HG03060 (cell line): ENCODE results near the gene EDARADD.
"Not testable (repeated sequence)": the region's sequence is repeated elsewhere in the genome, so short reads cannot be mapped to it uniquely, and the experiment has no call there.

Experiments
- ATAC-seq: cut with Tn5 transposase; IDR thresholded peaks from one replicate; pipeline ENCODE4 v1.9.1; 2021; ENCODE audit warnings: low read depth, moderate number of reproducible peaks; ENCODE audit not compliant: unreplicated experiment

EDARADD gene

GRCh38 chr1:236480758-236481436 is 86.8 kb downstream of the EDARADD start:
- no peak for ATAC-seq

- ATAC-seq = no peak
Observed at GRCh38 chr1:236484310-236484971, 90.4 kb downstream of the EDARADD start.

GRCh38 chr1:236486356-236487002 is 92.4 kb downstream of the EDARADD start:
- ATAC-seq = no peak

- not testable (repeated sequence) for ATAC-seq
Observed at GRCh38 chr1:236489161-236489560, 95.1 kb downstream of the EDARADD start.

GRCh38 chr1:236489710-236490377 is 95.8 kb downstream of the EDARADD start:
- ATAC-seq = no peak

GRCh38 chr1:236491469-236492136 is 97.5 kb downstream of the EDARADD start:
- ATAC-seq = no peak

GRCh38 chr1:236492378-236492777 is 98.3 kb downstream of the EDARADD start:
- ATAC-seq = no peak

- no peak for ATAC-seq
Observed at GRCh38 chr1:236494082-236494481, 100.0 kb downstream of the EDARADD start.

GRCh38 chr1:236494586-236495466 is 100.7 kb downstream of the EDARADD start:
- ATAC-seq = no peak

GRCh38 chr1:236495467-236496112 is 101.5 kb downstream of the EDARADD start:
- ATAC-seq = no peak

- ATAC-seq = no peak
Observed at GRCh38 chr1:236497908-236498307, 103.8 kb downstream of the EDARADD start.

GRCh38 chr1:236501093-236501492 is 107.0 kb downstream of the EDARADD start:
- ATAC-seq = no peak

- no peak for ATAC-seq
Observed at GRCh38 chr1:236502579-236502971, 108.5 kb downstream of the EDARADD start.

- no peak for ATAC-seq
Observed at GRCh38 chr1:236502972-236503639, 109.0 kb downstream of the EDARADD start.

- ATAC-seq = not testable (repeated sequence)
Observed at GRCh38 chr1:236504338-236504737, 110.3 kb downstream of the EDARADD start.

GRCh38 chr1:236507022-236507700 is 113.1 kb downstream of the EDARADD start:
- ATAC-seq = no peak

GRCh38 chr1:236508593-236509027 is 114.5 kb downstream of the EDARADD start:
- no peak for ATAC-seq

GRCh38 chr1:236509203-236509602 is 115.1 kb downstream of the EDARADD start:
- no peak for ATAC-seq
